ENCODE results near the gene IL1F10. TPM values are rescaled to one million over a fixed set of nuclear protein-coding genes. Genes with fewer than 3 reads are reported as not detected.

Gene IL1F10
- total RNA-seq, 1 donor from 2014 or later: not detected

DNA sequence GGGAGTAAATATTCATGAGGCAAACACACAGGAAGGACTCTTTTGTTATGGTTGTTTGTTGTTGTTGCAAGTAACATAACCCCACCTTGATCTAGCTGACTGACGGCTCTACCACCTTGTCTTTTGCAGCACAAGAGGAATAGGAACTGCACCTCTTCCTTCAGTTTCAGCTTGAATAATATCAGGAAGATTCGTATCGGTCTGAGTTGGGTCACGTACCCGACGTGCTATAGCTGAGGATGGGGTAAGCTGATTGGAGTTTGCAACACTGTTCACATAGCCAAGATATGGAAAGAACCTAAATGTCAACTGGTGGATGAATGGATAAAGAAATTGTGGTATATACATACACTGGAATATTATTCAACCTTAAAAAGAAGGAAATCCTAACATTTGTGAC, 45.1 kb downstream of the IL1F10 start:
- DNase-seq: no peak

DNA sequence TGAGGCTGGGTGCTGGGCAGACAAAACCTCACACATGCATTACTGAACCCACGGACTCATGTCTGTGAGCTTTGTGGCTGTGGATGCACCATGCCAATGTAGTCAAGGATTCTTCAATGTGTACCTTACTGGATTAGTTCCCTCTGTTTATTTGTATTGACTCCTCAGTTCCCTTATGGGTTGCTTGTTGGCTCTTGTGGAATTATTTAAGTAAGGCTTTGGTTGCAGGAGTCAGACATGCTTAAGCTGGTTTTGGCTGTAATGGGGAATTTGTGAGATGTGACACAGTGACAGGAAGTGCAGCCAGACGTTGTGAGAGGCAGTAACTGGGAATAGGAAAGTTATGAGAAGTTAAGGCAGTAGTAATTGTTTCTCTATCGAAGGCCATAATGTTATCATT, 46.0 kb downstream of the IL1F10 start:
- no peak for DNase-seq

DNA sequence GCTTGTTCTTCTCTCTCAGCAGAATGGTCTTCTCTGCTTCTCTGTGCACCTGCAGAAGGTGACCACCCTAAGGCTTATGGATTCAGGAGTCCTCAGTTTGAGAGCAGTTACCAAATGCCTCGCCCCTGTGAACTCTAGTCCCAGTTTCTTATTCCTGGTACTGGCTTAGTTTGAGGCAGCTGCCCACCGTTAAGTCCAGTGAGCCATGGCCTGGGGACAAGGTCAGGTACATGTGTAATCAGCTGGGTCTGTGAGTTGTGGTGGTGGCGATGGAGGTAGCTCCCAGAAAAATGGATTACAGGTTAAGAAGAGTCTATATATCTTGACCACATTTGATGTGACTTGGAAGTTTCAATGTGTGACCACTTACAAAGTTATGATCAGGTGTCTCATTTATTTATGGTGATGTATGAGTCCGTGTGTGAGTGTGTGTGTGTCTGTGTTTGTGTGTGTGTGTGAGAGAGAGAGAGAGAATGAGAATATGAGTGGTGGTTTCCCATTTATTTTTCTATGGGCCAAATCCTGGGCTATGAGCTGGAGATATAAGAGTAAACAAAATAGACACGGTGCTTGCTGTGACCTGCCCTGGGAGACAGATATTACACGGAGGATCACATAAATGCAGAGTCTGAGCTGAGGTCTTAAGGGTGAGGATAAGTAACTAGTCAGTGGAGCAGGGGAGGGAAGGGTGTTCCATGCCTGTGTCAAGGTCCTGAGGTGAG, 46.6 kb downstream of the IL1F10 start:
- DNase-seq: no peak

DNA sequence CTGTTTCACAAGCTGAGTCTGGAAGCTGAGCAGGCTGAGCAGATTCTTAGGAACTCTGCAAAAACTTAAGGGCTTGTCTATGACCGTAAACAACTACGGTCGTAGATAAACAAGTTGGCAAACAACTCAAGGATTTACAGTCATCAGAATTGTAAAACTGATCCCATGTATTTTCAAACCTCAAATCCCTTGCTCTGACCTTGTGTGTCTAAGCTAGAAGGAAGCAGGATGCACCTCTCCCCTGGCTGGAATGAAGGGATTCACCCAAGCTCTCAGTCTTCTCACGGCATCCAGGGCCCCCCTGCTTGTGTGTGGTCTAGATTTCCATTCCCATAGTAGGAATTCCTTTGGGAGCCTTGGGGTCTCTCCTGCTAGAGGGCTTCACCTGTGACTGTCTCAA, 47.2 kb downstream of the IL1F10 start:
- DNase-seq: no peak

DNA sequence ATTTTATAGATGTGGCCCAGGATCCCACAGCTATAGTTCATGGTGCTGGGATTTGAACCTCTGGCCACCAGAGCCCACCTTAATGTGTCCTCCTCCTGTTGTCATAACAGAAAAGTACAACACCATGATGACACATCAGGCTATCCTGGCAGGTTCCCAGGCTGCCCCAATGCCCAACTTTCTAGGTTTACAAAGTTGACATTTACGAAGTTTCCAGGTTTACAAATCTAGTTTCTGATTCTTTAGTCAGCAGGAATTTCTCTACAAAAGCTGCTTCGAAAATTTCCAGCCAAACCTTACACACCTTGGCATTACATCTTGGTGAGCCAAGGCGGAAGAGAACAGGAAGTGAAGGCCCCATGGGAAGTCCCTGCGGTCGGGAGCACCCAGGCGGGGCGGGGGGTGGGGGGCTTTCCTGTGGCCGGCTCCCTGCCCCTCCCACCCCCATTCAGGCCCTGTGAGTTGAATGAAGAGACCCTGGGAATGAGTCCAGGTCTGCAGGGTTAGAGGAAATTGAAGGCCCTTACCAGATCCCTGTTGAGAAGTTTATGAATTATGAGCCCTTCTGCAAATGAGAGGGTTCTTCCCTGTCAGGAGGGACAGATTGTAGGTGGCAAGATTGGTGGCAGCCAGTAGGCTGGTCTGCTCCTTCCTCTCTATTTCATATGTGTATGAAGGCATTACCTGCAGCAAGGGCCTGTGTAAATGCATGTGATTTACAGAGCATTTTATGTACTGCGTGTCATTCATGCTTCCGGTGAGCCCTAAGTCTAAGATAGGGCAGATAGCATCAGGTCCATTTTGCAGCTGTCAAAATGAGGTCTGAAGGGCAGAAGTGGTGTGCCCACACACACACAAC, 48.6 kb downstream of the IL1F10 start:
- no peak for DNase-seq

DNA sequence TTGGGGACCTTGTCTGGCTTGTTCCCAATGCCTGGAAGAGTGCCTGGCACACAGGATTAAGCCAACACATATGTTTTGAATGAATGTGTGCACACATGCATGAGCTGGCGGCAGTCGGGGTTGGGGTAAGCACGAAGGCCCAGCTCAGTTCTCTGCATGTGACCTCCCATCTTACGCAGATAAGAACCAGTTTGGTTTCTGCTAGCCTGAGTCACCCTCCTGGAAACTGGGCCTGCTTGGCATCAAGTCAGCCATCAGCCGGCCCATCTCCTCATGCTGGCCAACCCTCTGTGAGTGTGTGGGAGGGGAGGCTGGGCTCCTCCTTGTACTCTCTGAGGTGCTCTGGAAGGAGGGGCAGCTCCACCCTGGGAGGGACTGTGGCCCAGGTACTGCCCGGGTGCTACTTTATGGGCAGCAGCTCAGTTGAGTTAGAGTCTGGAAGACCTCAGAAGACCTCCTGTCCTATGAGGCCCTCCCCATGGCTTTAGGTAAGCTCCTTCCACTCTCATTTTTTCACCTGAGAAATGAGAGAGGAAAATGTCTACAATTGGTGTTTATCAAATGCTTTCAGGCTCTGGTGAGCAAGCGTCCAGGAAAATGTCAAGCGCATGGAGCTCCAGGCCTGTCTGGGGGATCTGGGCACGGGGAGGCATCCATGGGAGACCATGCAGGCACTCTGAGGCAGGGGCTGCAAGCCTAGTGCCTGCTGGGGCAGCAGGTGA, 49.9 kb downstream of the IL1F10 start:
- no peak for DNase-seq

DNA sequence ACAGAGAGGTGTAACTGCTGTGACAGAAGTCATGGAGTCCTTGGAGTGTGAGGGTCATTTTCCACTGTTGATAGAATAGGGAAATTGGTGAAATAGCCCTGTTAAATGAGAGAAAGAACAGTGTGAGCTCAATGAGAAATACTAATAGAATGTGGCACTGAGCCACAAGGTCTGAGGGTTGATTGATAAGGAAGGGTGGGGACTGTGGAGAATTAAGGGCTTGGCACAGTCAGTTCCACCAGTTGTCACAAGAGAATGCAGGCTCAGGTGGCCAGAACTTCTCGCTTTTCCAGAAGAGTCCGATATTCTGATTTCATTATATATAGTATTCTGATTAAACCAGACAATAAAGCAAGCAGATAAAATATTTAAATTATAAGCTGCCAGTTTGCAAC, 50.5 kb downstream of the IL1F10 start:
- DNase-seq: no peak

DNA sequence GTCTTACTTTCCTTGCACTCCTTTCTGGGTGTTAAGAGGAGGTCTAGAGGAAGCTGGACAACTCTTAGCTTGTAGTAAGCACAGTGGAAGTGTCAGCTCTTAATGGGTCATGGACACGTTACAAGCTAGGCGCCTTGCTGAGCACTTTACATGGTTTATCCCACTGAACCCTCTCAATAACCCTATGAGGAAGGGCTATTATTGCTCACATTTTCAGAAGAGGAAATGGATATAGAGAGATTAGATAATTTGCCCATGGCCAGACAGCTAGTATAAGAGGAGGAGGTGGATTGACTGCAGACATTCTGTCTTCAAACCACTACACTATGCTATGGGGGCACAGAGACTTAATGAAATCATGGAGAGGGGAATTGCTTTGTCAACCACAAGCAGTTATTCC, 51.3 kb downstream of the IL1F10 start:
- no peak for DNase-seq

DNA sequence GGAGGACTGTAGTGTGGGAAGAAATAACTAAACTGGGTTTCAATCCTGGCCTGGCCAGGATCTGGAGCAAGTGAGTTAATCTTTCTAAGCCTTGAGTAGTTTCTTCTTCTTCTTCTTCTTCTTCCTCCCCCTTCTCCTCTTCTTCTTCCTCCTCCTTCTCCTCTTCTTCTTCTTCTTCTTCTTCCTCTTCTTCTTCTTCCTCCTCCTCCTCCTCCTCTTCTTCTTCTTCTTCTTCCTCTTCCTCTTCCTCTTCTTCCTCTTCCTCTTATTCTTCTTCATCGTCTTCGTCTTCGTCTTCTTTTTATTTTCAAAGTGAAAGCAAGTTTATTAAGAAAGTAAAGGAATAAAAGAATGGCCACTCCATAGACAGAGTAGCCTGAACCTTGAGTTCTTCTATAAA, 53.1 kb downstream of the IL1F10 start:
- no peak for DNase-seq

DNA sequence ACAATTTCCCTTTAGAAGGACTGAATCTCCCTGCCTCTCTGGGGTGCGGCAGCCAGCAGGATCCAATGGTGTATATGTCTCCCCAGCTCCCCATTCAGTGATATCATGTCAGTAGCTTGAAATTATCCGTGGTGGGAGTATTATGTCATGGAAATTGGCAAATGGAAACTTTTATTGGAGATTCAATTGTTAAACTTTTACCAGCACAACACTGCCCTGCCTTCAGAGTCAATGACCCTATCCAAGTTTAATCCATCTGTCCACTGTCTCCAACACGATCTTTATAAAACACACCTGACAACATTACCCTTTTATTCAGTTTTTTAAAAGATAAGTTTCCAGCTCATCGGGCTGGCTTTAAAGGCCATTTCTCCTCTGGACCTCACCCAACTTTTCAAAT, 54.6 kb downstream of the IL1F10 start:
- DNase-seq: no peak

DNA sequence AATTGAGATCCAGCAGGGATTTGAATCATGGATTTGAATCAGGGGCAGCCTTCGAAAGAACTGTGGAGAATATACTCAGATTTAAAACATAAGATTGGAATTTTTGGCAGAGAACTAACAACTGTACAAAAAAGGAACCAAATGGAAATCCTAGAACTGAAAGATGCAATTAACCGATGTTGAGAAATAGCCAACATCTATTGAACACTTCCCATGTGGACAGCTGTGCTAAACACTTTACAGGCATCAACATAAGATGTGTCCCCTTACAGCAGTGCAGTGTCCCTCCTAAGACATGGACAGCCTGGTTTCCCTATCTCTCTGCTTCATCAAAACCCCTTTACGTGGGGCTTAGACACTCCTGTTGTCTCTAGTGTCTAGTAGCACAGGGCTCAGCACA, 56.0 kb downstream of the IL1F10 start:
- DNase-seq: no peak

DNA sequence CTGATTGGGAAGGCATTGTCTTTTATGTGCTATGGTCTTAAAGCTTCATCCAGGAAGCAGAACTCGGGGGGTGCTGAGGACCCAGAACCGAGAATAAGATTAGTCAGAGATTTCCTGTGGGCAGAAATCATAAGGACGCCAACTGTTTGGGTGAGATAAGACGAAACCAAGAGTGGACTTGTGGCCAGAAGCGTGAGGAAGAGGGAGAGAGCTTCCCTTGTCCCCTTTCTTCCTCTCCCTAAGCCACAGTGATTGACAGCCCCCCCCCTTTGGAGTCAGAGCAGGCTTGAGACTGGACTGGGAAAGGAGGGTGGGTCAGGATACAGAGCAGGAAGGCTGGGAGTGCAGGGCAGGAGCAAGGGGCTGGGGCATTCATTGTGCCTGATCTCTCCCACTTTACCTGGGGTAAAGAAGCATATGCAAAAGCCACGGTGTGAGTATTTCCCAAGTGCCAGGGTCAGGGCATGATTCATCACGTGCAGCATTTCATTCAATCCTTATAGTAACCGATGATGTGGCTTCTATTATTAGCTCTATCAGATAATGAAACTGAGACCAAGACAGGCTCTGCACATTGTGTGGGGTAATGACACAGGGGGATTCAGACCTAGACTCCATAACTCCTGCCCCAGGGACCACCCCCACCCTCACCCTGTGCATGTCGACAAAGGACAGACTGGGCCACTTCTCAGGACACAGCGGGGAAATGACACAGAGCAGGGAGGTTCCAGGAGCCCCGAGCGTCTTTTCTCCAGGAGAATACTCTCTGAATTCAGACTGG, 56.6 kb downstream of the IL1F10 start:
- DNase-seq: no peak

Small RNA genes lying within 50 kb of the gene (small RNA-seq; reads per million reads assigned to genes)
- gene RNU6-1180P: not detected

Other genes with a start within 250 kb of the IL1F10 start
- gene IL1B, start 231.2 kb upstream of the IL1F10 start, total RNA-seq: 0.78 TPM
- gene IL37, start 156.8 kb upstream of the IL1F10 start, total RNA-seq: not detected
- not detected for gene IL36G, start 90.0 kb upstream of the IL1F10 start, total RNA-seq
- gene IL36A, start 62.5 kb upstream of the IL1F10 start, total RNA-seq: not detected
- gene IL36B, start 15.1 kb upstream of the IL1F10 start, total RNA-seq: not detected
- gene IL36RN, start 8.8 kb upstream of the IL1F10 start, total RNA-seq: not detected
- gene IL1RN, start 59.6 kb downstream of the IL1F10 start, total RNA-seq: not detected
- gene PSD4, start 106.0 kb downstream of the IL1F10 start, total RNA-seq: 4.2 TPM
- gene PAX8, start 211.0 kb downstream of the IL1F10 start, total RNA-seq: not detected